HG03378 (cell line): Measurements from ENCODE around the gene ATRNL1.

Experiments
- ATAC-seq: cut with Tn5 transposase; IDR thresholded peaks from one replicate; pipeline ENCODE4 v1.9.1; 2021; ENCODE audit warnings: mild to moderate bottlenecking, moderate library complexity; ENCODE audit not compliant: unreplicated experiment

The ATRNL1 gene

GRCh38 chr10:115566867-115567266 is 473.7 kb downstream of the ATRNL1 start:
- no peak for ATAC-seq

- ATAC-seq, result no peak
These were observed 479.7 kb downstream of the ATRNL1 start for GRCh38 chr10:115572740-115573455.

- ATAC-seq, result no peak
These were observed 487.1 kb downstream of the ATRNL1 start for GRCh38 chr10:115580239-115580638.

GRCh38 chr10:115593060-115593459 is 499.9 kb downstream of the ATRNL1 start:
- no peak for ATAC-seq

DNA sequence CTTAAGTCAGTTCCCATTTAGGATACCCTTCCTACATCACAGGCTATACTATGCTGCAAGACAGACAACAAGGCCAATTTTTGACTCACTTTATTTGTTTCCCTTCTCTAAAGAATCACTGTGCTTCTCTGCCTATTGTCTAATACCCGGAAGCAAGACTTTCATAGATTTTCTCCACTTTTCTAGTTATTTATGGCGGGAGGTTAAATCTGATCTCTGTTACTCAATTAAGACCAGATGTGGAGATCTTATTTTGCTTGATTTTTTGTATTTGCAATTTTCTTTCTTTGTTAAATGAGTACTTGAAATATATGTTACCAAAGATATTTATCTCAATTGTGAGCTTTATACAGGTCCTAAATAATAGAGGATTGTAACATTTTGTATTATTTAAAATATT is 511.5 kb downstream of the ATRNL1 start:
- no peak for ATAC-seq

DNA sequence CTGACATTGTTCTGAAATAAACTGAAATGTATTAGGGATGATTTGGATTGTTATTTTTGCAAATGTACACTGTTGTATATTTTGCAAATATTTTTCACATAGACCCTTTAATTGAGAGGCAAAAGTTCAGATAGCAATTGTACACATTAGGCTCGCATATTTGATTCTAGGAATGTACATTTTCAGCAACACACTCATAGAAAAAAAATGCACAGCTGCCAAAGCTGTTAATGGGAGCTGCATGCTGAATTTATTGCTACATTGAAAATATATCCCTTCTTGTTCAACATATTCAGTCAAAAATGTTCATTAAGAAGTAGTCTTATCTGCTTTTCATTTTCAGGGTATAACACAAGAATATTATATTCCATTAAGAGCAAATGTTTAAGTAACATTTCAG is 512.9 kb downstream of the ATRNL1 start:
- no peak for ATAC-seq

DNA sequence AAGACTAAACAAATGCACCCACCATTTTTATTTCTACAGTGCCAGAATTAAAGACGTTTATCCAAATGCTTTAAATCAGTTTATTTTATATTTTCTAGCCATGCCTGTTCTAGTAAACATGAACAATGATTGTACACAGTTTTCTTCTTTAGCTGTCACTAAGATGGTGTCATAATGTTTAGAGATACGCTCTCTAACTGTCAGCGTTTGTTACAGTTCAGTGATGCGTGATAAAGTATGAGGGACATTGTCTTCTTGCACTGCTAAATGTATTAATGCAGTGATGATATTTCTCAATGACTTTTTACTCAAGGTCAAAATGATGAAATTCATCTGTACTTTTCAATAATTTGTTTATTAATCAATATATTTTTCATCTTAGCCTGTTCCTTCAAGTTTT is 513.6 kb downstream of the ATRNL1 start:
- ATAC-seq, result no peak

DNA sequence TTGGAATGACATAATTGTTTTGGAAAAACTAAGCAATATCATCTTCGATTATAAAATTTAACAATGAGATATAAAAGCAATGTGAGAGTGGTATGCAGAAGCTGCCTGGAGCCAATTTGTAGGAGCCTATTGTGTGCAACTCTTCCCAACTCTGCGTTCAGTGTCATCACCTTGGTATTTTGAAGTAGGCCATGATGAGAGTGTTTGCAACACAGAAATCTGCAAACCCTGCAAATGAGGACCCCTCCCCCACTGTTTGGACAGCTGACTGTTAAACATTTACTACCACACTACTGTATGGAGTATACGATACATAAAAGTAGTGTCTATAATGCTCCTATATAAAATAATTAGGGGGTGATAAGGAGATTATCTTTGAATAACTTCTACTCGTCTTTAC is 531.3 kb downstream of the ATRNL1 start:
- ATAC-seq, result no peak

- ATAC-seq, result no peak
These were observed 535.5 kb downstream of the ATRNL1 start for GRCh38 chr10:115628616-115629015.

GRCh38 chr10:115638246-115638645 is 545.1 kb downstream of the ATRNL1 start:
- no peak for ATAC-seq

- no peak for ATAC-seq
These were observed 556.1 kb downstream of the ATRNL1 start for GRCh38 chr10:115649217-115649616.

DNA sequence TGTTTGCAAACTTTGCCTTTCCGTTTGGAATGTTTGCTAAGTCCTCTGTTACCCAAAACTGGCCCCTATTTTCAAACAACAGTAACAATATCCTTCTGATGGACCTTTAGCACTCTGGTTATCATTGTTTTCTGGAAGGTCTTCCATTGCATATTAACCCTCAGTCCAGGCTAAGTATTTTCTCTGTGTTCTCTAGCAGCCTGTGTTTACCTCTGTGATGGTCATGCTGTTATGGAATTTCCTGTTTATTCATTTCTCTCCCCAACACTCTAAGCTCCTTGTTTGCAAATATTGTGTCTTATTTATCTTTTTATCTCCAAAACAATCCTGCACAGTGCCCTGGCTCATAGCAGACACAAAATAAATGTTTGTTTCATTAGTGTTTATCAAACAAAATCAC is 560.3 kb downstream of the ATRNL1 start:
- no peak for ATAC-seq

DNA sequence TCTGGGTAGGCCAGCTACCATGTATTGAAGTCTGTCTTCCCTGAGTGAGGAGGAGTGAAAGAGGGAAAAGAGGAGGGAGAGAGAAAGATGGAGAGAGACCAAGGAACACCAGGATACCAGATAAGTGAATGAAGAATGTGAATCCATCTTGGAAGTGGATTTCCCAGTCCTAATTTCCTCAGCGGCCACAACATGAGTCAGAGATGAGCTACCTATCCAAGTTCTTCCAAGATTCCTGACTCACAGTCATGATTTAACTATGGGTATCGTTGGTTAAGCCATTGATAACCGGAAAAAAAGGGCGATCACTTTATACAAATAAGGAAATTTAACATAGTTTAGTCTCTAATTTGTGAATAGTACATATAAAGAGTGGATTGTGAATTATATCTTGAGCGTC is 561.8 kb downstream of the ATRNL1 start:
- ATAC-seq, result no peak

DNA sequence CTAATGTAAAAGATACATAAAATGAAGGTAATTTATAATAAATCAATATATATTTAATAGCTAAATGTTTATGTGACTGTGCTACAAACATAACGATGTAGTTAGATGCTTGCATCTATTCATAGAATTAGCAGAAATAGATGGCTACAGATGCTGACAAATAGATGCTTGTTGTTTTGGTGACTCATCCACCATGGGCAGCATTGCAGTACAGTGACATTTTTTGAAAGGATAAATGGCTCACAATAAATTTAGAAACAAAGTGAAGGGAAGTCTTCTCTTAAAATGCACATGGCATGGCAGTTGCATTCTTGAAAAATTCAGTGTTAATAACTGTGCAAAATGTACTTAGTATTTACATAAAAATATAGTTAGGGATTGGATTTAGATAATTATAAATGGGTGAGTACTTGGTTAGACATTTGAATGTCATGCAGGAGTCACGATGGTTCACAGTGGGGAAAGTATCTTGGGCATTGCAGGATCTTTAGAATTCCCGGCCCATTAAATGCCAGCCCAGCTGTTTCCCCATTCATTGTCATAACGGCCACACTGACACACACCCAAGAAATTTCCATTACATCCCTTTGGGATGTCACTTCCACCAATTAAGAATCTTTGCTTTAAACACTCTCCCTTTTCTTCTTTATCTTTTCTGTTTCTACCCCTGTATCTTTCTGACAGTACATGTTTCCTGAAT is 564.1 kb downstream of the ATRNL1 start:
- no peak for ATAC-seq

GRCh38 chr10:115659616-115660015 is 566.5 kb downstream of the ATRNL1 start:
- no peak for ATAC-seq

GRCh38 chr10:115660391-115660790 is 567.2 kb downstream of the ATRNL1 start:
- no peak for ATAC-seq

DNA sequence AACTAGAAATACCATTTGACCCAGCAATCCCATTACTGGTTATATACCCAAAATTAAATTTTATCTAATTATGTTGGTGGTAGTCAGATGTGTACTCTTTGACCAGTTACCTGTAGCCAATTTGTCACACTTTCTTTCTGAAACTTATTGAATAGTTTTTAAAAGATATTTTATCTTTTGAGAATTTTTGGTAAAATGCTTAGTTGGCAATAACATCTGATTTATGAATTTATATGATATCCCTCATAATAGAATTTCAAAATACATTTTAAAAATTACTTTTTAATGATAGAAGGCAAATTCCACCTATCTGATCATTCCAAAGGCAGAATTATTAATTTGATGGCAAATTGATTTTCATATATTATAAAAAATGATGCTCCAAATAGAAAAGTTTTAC is 569.3 kb downstream of the ATRNL1 start:
- ATAC-seq, result no peak

DNA sequence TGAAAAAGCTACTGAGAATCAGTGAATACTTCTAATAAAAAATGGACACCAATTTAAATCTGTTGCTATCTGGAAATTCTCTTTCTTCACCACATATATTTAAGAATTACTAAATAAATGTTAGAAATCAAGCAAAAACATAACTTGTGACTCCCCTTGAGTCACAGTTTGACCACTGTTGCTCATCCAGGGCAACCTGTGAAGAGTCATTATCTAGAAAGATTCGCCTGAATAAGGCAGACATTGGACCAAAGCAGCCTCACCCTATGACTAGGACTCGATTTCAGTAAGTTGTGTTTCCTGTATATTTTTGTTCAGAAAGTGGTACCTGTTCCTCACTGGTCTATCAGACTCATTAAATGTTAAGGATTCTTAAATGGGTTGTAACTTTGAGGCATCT is 572.4 kb downstream of the ATRNL1 start:
- no peak for ATAC-seq

- no peak for ATAC-seq
These were observed 581.3 kb downstream of the ATRNL1 start for GRCh38 chr10:115674496-115674895.

DNA sequence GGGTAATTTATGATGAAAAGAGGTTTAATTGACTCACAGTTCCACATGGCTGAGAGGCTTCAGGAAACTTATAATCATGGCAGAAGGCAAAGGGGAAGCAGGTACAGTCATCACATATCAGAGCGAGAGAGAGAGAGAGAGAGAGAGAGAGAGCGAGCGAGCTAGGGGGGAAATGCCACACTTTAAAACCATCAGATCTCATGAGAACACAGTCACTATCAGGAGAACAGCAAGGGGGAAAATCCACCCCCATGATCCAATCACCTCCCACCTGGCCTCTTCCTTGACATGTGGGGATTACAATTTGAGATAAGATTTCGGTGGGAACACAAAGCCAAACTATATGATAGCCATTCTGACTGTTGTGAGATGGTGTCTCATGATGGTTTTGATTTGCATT is 603.6 kb downstream of the ATRNL1 start:
- no peak for ATAC-seq

DNA sequence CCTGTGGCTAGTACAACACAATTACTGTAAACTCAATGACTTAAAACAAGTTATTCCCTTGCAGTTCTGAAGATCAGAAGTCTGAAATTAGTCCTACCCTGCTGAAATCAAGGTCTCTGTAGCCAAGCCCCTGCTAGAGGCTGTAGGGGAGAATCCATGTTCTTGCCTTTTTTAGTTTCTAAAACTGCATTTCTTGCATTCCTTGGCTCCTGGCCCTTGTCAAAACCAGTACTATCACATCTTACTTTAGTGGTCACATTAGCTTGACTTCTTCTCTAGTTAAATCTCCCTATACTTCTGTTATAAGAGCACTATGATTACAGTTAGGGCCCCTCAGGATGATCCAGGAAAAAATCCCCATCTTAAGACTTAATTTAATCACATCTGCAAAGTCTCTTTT is 612.9 kb downstream of the ATRNL1 start:
- ATAC-seq, result no peak

DNA sequence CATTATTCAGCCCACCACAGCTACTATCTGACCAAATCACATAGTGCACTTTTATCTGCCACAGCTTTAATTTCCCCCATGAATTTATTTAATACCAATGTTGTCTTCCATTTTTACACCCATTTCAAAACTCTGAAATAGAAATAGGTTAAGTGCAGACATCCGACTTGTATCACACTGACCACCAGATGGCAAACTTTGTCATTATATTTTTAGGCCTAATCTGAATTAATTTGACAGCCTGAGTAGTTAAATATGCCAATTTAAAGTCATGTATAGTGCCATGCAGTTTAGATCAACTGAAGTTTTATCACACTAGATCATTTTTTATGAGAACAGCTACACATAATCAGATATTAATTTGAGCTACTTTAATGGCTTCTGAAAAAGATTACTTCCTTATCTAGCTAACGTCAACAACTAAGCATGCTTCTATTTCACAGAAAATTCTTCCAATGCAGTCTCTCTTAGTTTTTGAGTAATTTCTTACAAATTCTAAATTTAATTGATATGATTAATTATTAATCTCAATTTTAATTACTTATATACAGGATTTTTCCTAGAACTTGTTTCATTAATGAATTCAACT is 613.4 kb downstream of the ATRNL1 start:
- ATAC-seq, result no peak
